Measurements from ENCODE around the gene KCTD19. TPM values are rescaled to one million over a fixed set of nuclear protein-coding genes. Genes with fewer than 3 reads are reported as not detected.
A peak's percentile ranks its signal among the peaks of the same experiment; 100 is the strongest.

The KCTD19 gene
- total RNA-seq, 2 donors from 2014 or later, result 0.71 to 6.1 TPM

DNA sequence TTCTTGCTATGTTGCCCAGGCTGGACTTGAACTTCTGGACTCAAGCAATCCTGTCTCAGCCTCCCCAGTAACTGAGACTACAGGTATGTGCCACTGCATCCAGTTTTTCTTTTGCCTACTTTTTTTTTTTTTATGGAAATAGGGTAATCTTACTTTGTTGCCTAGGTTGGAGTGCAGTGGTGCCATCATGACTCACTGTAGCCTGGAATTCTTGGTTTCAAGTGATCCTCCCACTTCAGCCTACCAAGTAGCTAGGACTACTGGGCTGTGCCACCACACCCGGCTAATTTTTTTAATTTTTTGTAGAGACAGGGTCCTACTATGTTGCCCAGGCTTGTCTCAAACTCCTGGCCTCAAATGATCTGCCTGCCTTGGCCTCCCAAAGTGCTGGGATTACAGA is 10.1 kb upstream of the KCTD19 start:
- no peaks in the 10 kb centered on the region for H3K9me3 Mint-ChIP-seq
- ATAC-seq, result no peak
- no peak overlapping the region for H3K27ac Mint-ChIP-seq
- peaks cover 15 to 17% of the 10 kb centered on the region in 2 donors for H3K36me3 Mint-ChIP-seq
- DNase-seq (ENCODE audit: low spot score in 2 of 2), result no peak

DNA sequence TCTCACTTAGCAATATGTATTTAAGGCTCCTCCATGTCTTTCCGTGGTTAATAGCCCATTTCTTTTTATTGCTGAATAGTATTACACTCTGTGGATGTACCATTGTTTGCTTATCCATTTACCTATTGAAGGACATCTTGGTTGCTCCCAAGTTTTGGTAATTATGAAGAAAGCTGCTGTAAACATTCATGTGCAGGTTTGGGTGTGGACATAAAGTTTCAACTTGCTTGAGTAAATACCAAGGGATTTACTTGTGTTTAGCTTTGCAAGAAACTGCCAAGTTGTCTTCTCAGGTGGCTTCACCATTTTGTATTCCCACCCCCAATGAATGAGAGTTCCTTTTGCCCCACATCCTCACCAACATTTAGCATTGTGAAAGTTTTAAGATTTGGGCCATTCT is 9.6 kb upstream of the KCTD19 start:
- ATAC-seq (no peak), DNase-seq (ENCODE audit: low spot score in 2 of 2) (no peak)
- Mint-ChIP-seq H3K9me3 (no peaks in the 10 kb centered on the region), H3K36me3 (peaks cover 15 to 17% of the 10 kb centered on the region in 2 donors), H3K27ac (no peak overlapping the region)

DNA sequence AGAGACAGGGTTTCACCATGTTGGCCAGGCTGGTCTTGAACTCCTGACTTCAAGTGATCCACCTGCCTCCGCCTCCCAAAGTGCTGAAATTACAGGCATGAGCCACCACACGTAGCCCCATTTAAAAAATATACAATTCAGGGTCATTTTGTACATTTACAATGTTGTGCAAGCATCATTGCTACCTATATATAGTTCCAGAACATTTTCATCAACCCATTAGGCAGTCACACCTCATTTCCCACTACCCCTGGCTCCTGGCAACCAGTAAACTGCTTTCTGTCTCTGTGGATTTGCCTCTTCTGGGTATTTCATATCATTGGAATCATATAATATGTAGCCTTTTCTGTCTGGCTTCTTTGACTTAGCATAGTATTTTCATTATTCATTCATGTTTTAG is 6.8 kb upstream of the KCTD19 start:
- peaks cover 15 to 17% of the 10 kb centered on the region in 2 donors for H3K36me3 Mint-ChIP-seq
- ATAC-seq (no peak), DNase-seq (ENCODE audit: low spot score in 2 of 2) (no peak)
- no peak overlapping the region for H3K27ac Mint-ChIP-seq
- no peaks in the 10 kb centered on the region for H3K9me3 Mint-ChIP-seq

- no peak for ATAC-seq
- no peak for DNase-seq (ENCODE audit: low spot score in 2 of 2)
- Mint-ChIP-seq H3K36me3 (peaks cover 9 to 10% of the 10 kb centered on the region in 2 donors), H3K27ac (no peak overlapping the region), H3K9me3 (no peaks in the 10 kb centered on the region)
These were observed 3.4 kb upstream of the KCTD19 start for GRCh38 chr16:67329901-67330300.

GRCh38 chr16:67327743-67328142 is 1.2 kb upstream of the KCTD19 start:
- no peak for DNase-seq (ENCODE audit: low spot score in 2 of 2)
- no peak for ATAC-seq
- H3K9me3 Mint-ChIP-seq, result no peaks in the 10 kb centered on the region
- H3K36me3 Mint-ChIP-seq, result peaks cover 5 to 6% of the 10 kb centered on the region in 2 donors
- no peak overlapping the region for H3K27ac Mint-ChIP-seq

- Mint-ChIP-seq H3K36me3 (peaks cover 5 to 6% of the 10 kb centered on the region in 2 donors), H3K9me3 (no peaks in the 10 kb centered on the region), H3K27ac (peak overlapping the region; percentile 45 to 66)
- no peak for ATAC-seq
- DNase-seq (ENCODE audit: low spot score in 2 of 2), result no peak
These were observed 448 bp downstream of the KCTD19 start for GRCh38 chr16:67326115-67326471.

- no peaks in the 10 kb centered on the region for H3K36me3 Mint-ChIP-seq
- no peak overlapping the region for H3K27ac Mint-ChIP-seq
- no peak for DNase-seq (ENCODE audit: low spot score in 2 of 2)
- no peak for ATAC-seq
- no peaks in the 10 kb centered on the region for H3K9me3 Mint-ChIP-seq
These were observed 8.7 kb downstream of the KCTD19 start for GRCh38 chr16:67317853-67318252.

- DNase-seq (ENCODE audit: low spot score in 2 of 2), result no peak
- peak overlapping the region; percentile 92 to 98 for H3K27ac Mint-ChIP-seq
- no peak for ATAC-seq
- peaks cover 3 to 13% of the 10 kb centered on the region in 2 donors for H3K9me3 Mint-ChIP-seq
- H3K36me3 Mint-ChIP-seq, result peaks cover 0 to 29% of the 10 kb centered on the region in 2 donors
These were observed 13.8 kb downstream of the KCTD19 start for GRCh38 chr16:67312719-67313118.

DNA sequence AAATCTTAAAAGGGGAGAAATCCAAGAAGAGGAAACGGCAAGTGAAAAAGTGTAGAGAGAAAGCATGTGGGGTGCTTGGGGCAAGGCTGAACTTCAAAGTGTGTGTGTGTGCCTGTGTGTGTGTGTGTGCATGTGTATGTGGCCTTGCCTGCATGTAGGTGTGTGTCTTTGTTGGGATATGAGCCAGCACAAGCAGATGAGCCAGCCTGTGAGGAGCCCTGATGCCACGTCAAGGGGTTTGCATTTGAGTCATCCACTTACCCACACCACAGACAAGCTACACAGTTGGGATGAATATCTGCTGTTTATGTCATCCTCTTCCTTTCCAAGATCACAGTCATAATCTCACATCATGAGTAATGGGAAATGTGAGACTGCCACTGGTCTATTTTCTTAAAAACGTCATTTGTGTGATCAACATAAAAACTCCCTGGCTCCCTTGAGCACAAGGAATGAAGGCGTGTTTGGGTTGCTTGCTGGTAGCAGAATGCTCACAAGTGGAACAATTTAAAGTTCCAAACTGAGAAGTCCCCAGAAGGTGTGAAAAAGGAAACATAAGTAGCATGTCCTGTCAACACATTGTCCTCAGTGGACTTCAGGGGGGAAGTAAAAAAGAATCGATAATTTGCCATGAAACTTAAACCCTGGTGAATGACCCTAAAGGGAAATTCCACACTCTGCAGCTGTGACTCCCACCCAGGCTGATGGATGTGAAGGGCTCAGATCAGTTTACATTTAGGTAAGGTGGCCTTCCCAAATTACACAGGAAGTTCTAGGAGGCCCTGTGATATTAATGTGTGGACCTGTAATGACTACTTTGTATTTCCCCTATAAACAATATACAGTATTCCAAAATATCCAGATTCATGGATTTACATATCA is 14.7 kb downstream of the KCTD19 start:
- DNase-seq (ENCODE audit: low spot score in 2 of 2) (peak; percentile 86 to 92), ATAC-seq (peak; percentile 97 to 98)
- H3K27ac Mint-ChIP-seq, result peak overlapping the region; percentile 92 to 98
- H3K9me3 Mint-ChIP-seq, result peaks cover 3 to 13% of the 10 kb centered on the region in 2 donors
- H3K36me3 Mint-ChIP-seq, result peaks cover 0 to 29% of the 10 kb centered on the region in 2 donors

DNA sequence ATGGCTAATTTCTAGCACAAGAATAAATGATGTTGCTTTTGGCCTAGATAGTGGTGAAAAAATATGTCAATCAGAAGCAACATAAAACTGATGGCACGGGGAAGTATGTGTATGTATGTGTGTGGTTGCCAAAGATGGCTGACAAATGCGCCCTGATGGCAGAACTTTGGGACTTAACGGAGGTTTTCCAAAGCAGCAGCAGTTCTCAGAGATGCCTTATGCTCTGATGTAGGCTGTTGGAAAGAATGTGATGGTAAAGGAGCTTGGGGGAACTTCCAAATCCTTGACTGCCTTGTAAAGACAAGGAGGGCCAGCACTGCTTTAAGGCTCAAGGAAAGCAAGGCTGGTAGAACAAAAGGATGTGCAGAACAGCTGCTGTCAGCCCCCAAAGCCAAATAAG is 16.0 kb downstream of the KCTD19 start:
- DNase-seq (ENCODE audit: low spot score in 2 of 2) (no peak), ATAC-seq (no peak)
- Mint-ChIP-seq H3K9me3 (peaks cover 3 to 13% of the 10 kb centered on the region in 2 donors), H3K27ac (peak overlapping the region; percentile 92 to 98), H3K36me3 (peaks cover 0 to 29% of the 10 kb centered on the region in 2 donors)

- Mint-ChIP-seq H3K36me3 (peaks cover 0 to 22% of the 10 kb centered on the region in 2 donors), H3K9me3 (peaks cover 0 to 9% of the 10 kb centered on the region in 2 donors), H3K27ac (no peak overlapping the region)
- ATAC-seq (no peak), DNase-seq (ENCODE audit: low spot score in 2 of 2) (no peak)
These were observed 21.1 kb downstream of the KCTD19 start for GRCh38 chr16:67305216-67306071.

- Mint-ChIP-seq H3K36me3 (peaks cover 0 to 10% of the 10 kb centered on the region in 2 donors), H3K27ac (peak overlapping the region in 1 of 2 donors; percentile 49), H3K9me3 (peaks cover 0 to 6% of the 10 kb centered on the region in 2 donors)
- ATAC-seq (no peak), DNase-seq (ENCODE audit: low spot score in 2 of 2) (no peak)
These were observed 22.5 kb downstream of the KCTD19 start for GRCh38 chr16:67304020-67304419.

DNA sequence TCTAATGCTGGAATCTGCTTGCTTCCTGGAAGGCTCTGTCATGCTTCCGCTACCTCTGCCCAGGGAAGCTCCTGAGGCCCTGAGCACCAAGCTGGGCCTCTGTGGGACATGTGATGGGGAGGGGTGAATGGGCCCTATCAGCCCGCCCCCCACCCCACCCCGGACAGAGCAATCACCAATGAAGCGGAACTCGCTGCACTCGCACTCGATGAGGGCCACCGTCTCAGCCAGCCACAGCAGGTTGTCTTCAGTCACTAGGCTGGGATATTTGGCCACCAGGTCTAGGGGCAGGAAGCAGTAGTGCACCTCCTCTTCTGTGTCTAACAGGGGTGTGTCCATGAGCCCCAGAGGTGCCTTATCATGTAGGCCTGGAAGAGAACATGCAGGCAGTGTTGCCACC is 23.6 kb downstream of the KCTD19 start:
- DNase-seq (ENCODE audit: low spot score in 2 of 2), result no peak
- Mint-ChIP-seq H3K9me3 (no peaks in the 10 kb centered on the region), H3K27ac (no peak overlapping the region), H3K36me3 (no peaks in the 10 kb centered on the region)
- no peak for ATAC-seq

GRCh38 chr16:67302076-67302475 is 24.5 kb downstream of the KCTD19 start:
- Mint-ChIP-seq H3K9me3 (no peaks in the 10 kb centered on the region), H3K36me3 (no peaks in the 10 kb centered on the region), H3K27ac (peak overlapping the region; percentile 6 to 8)
- no peak for DNase-seq (ENCODE audit: low spot score in 2 of 2)
- no peak for ATAC-seq

DNA sequence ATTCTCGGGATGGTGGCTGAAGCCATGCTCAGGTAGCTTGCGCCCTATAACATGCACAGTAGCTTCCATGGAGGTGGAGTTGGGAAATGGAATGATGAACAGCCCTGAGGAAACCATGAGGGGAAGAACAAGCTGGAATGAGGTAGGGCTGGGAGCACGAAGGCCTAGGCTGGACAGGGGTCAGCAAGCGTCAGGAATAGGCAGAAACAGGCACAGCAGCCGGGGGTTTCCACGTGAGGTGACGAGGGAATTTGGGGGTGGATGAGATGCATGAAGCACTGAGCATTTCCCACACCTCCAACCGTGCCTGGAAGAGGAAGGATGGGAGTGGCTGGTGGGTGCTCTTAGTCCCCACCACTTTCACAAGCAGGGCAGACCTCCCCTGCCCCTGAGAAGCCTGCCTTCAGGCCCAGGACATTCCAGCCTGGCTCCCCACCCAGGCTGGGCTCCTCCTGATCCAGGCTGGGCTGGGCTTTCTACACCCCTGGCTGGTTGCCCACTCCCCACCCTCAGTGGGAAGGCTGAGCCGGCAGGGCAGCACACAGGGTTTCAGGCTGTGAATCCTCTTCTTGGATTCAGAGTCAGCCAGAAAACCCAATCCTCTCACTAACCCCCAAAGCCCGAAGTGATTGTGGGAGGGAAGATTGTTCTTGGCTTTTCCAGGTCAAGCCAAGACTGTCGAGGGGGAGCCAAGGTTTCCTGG is 25.3 kb downstream of the KCTD19 start:
- H3K27ac Mint-ChIP-seq, result peak overlapping the region; percentile 24 to 38
- DNase-seq (ENCODE audit: low spot score in 2 of 2), result no peak
- no peaks in the 10 kb centered on the region for H3K9me3 Mint-ChIP-seq
- H3K36me3 Mint-ChIP-seq, result no peaks in the 10 kb centered on the region
- no peak for ATAC-seq

DNA sequence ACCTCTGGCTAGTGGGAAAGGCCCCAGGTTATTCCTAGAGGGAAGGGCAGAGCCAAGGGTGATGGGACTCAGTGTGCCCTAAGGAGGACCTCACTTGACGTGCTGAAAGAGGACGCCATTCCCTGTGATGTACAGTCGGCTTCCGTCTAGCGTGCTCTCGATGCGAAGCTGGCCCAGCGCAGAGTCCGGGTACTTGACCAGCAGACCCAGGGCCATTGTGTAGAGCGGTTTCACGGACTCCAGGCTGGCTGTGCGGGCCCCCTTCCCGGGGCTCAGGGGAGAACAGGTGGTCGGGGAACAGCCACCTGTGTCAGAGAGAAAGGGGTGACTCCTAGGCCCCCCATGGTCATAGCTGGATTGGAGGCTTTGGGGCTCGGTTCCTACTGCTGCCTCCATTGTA is 27.3 kb downstream of the KCTD19 start:
- no peaks in the 10 kb centered on the region for H3K36me3 Mint-ChIP-seq
- peak overlapping the region in 1 of 2 donors; percentile 22 for H3K27ac Mint-ChIP-seq
- DNase-seq (ENCODE audit: low spot score in 2 of 2) (peak in 1 of 2 donors; percentile 45), ATAC-seq (no peak)
- no peaks in the 10 kb centered on the region for H3K9me3 Mint-ChIP-seq

GRCh38 chr16:67298277-67298676 is 28.3 kb downstream of the KCTD19 start:
- no peaks in the 10 kb centered on the region for H3K9me3 Mint-ChIP-seq
- ATAC-seq, result no peak
- no peaks in the 10 kb centered on the region for H3K36me3 Mint-ChIP-seq
- DNase-seq (ENCODE audit: low spot score in 2 of 2), result no peak
- H3K27ac Mint-ChIP-seq, result peak overlapping the region in 1 of 2 donors; percentile 2

Measured in activated naive CD4-positive, alpha-beta T cell treated with anti-CD3 and anti-CD28 coated beads, Interleukin-2, amount 50 U/mL, for 72 hours (primary cell).